NCI-H1105 (cell line): ENCODE results near the gene SRPK2.
A peak's percentile ranks its signal among the peaks of the same experiment; 100 is the strongest.
"Not testable (repeated sequence)": the region's sequence is repeated elsewhere in the genome, so short reads cannot be mapped to it uniquely, and the experiment has no call there.

Experiments used
- DNase-seq: peaks from one replicate; lab custom pipeline; 2025; lab: John Stamatoyannopoulos, UW

Gene SRPK2

GRCh38 chr7:105388356-105389087, at the start of gene SRPK2:
Gene SRPK2, minus strand, starts transcription at chr7:105388921.
- DNase-seq: peak; percentile 72

- DNase-seq: no peak
Measured at GRCh38 chr7:105438254-105438653, 49.5 kb upstream of the SRPK2 start.

- not testable (repeated sequence) for DNase-seq
Measured at GRCh38 chr7:105437356-105437755, 48.6 kb upstream of the SRPK2 start.

GRCh38 chr7:105429746-105430612, 41.3 kb upstream of the SRPK2 start:
- peak; percentile 50 for DNase-seq

- no peak for DNase-seq
Measured at GRCh38 chr7:105426606-105427146, 38.0 kb upstream of the SRPK2 start.

- DNase-seq: no peak
Measured at GRCh38 chr7:105423987-105424386, 35.3 kb upstream of the SRPK2 start.

- no peak for DNase-seq
Measured at GRCh38 chr7:105413887-105414437, 25.2 kb upstream of the SRPK2 start.

GRCh38 chr7:105410774-105411173, 22.1 kb upstream of the SRPK2 start:
- DNase-seq: not testable (repeated sequence)

GRCh38 chr7:105409775-105410174, 21.1 kb upstream of the SRPK2 start:
- DNase-seq: not testable (repeated sequence)

- no peak for DNase-seq
Measured at GRCh38 chr7:105408791-105409410, 20.2 kb upstream of the SRPK2 start.

- DNase-seq: no peak
Measured at GRCh38 chr7:105403128-105403527, 14.4 kb upstream of the SRPK2 start.

GRCh38 chr7:105402221-105403095, 13.7 kb upstream of the SRPK2 start:
- no peak for DNase-seq

- no peak for DNase-seq
Measured at GRCh38 chr7:105399043-105399725, 10.5 kb upstream of the SRPK2 start.

- no peak for DNase-seq
Measured at GRCh38 chr7:105396566-105396965, 7.8 kb upstream of the SRPK2 start.

- DNase-seq: no peak
Measured at GRCh38 chr7:105391429-105391828, 2.7 kb upstream of the SRPK2 start.

- no peak for DNase-seq
Measured at GRCh38 chr7:105389889-105390288, 1.2 kb upstream of the SRPK2 start.

- no peak for DNase-seq
Measured at GRCh38 chr7:105389088-105389650, 448 bp upstream of the SRPK2 start.

- peak; percentile 40 for DNase-seq
Measured at GRCh38 chr7:105387508-105388355, 989 bp downstream of the SRPK2 start.

GRCh38 chr7:105377903-105378302, 10.8 kb downstream of the SRPK2 start:
- no peak for DNase-seq
